HUES48 (cell line): ENCODE measurements around the gene CD4.
A peak's percentile ranks its signal among the peaks of the same experiment; 100 is the strongest.

Source experiments
- H3K27ac ChIP-seq: one replicate; pipeline ENCODE4 v1.7.0; 2013; ENCODE audit warnings: low read depth, low read length, inconsistent platforms
- H3K27me3 ChIP-seq: 2 replicates; pipeline ENCODE4 v1.6.1; 2013; ENCODE audit warnings: mild to moderate bottlenecking, low read length; ENCODE audit not compliant: control insufficient read depth, insufficient read depth
- H3K36me3 ChIP-seq: 2 replicates; pipeline ENCODE4 v1.6.1; 2013; ENCODE audit warnings: low read length; ENCODE audit not compliant: control insufficient read depth, insufficient read depth
- H3K4me1 ChIP-seq: 2 replicates; pipeline ENCODE4 v1.6.1; 2013; ENCODE audit warnings: mild to moderate bottlenecking, low read length; ENCODE audit not compliant: control insufficient read depth, insufficient read depth
- H3K4me3 ChIP-seq: 2 replicates; pipeline ENCODE4 v1.5.1; 2013; ENCODE audit warnings: mild to moderate bottlenecking, low read depth, low read length
- H3K9ac ChIP-seq: 2 replicates; pipeline ENCODE4 v1.6.1; 2013; ENCODE audit warnings: mild to moderate bottlenecking, low read depth, low read length, moderate library complexity
- H3K9me3 ChIP-seq: 2 replicates; pipeline ENCODE4 v1.6.1; 2013; ENCODE audit warnings: low read length; ENCODE audit not compliant: control insufficient read depth, insufficient read depth

The CD4 gene

GRCh38 chr12:6771509-6772330 lies 17.6 kb upstream of the CD4 start:
- Histone ChIP-seq H3K9me3 (no peaks in the 10 kb centered on the region), H3K4me3 (no peak overlapping the region), H3K9ac (no peak overlapping the region), H3K27ac (no peak overlapping the region), H3K36me3 (peaks cover 22% of the 10 kb centered on the region), H3K27me3 (peaks cover 54% of the 10 kb centered on the region), H3K4me1 (peaks cover 27% of the 10 kb centered on the region)

GRCh38 chr12:6772331-6772695 lies 17.0 kb upstream of the CD4 start, which contains the start of gene LAG3:
TSS of gene LAG3 (plus strand) at chr12:6772520. CDS start at chr12:6772853, 333 bp downstream.
- no peaks in the 10 kb centered on the region for H3K9me3 ChIP-seq
- H3K4me1 ChIP-seq = peaks cover 27% of the 10 kb centered on the region
- H3K36me3 ChIP-seq = peaks cover 22% of the 10 kb centered on the region
- H3K9ac ChIP-seq = no peak within 1 kb of the TSS
- H3K27me3 ChIP-seq = peaks cover 60% of the 10 kb centered on the region
- H3K4me3 ChIP-seq = peak within 1 kb of the TSS; percentile 45; the same call in 1 of the 2 replicates
- H3K27ac ChIP-seq = no peak within 1 kb of the TSS

GRCh38 chr12:6772726-6773589 lies 16.4 kb upstream of the CD4 start:
- Histone ChIP-seq H3K27me3 (peaks cover 64% of the 10 kb centered on the region), H3K9me3 (no peaks in the 10 kb centered on the region), H3K4me1 (peaks cover 30% of the 10 kb centered on the region), H3K9ac (no peak overlapping the region), H3K4me3 (peak overlapping the region; percentile 45; the same call in 1 of the 2 replicates), H3K36me3 (peaks cover 22% of the 10 kb centered on the region), H3K27ac (no peak overlapping the region)

GRCh38 chr12:6773590-6774351 lies 15.6 kb upstream of the CD4 start:
- H3K27ac ChIP-seq = no peak overlapping the region
- peak overlapping the region; percentile 45; the same call in 1 of the 2 replicates for H3K4me3 ChIP-seq
- peaks cover 70% of the 10 kb centered on the region for H3K27me3 ChIP-seq
- peaks cover 22% of the 10 kb centered on the region for H3K4me1 ChIP-seq
- H3K36me3 ChIP-seq = peaks cover 22% of the 10 kb centered on the region
- no peaks in the 10 kb centered on the region for H3K9me3 ChIP-seq
- no peak overlapping the region for H3K9ac ChIP-seq

GRCh38 chr12:6774499-6775062 lies 14.7 kb upstream of the CD4 start:
- H3K27me3 ChIP-seq = peaks cover 70% of the 10 kb centered on the region

GRCh38 chr12:6775185-6776174 lies 13.8 kb upstream of the CD4 start:
- H3K27ac ChIP-seq = no peak overlapping the region
- H3K36me3 ChIP-seq = peaks cover 14% of the 10 kb centered on the region
- H3K9me3 ChIP-seq = no peaks in the 10 kb centered on the region
- no peak overlapping the region for H3K9ac ChIP-seq
- H3K4me1 ChIP-seq = peaks cover 21% of the 10 kb centered on the region
- peaks cover 70% of the 10 kb centered on the region for H3K27me3 ChIP-seq
- H3K4me3 ChIP-seq = no peak overlapping the region

More at GRCh38 chr12:6774499-6775062, 14.7 kb upstream of the CD4 start:
- no peak overlapping the region for H3K27ac ChIP-seq
- H3K36me3 ChIP-seq = peaks cover 18% of the 10 kb centered on the region
- no peak overlapping the region for H3K9ac ChIP-seq
- no peak overlapping the region for H3K4me3 ChIP-seq
- no peaks in the 10 kb centered on the region for H3K9me3 ChIP-seq
- peaks cover 21% of the 10 kb centered on the region for H3K4me1 ChIP-seq

GRCh38 chr12:6777386-6777785 lies 11.9 kb upstream of the CD4 start:
- H3K27me3 ChIP-seq = peaks cover 61% of the 10 kb centered on the region
- no peak overlapping the region for H3K4me3 ChIP-seq
- H3K27ac ChIP-seq = no peak overlapping the region
- H3K9me3 ChIP-seq = no peaks in the 10 kb centered on the region
- peaks cover 17% of the 10 kb centered on the region for H3K4me1 ChIP-seq
- peaks cover 3% of the 10 kb centered on the region; the same call in 1 of the 2 replicates for H3K36me3 ChIP-seq
- H3K9ac ChIP-seq = no peak overlapping the region

- Histone ChIP-seq H3K4me3 (peak overlapping the region; percentile 64), H3K27ac (no peak overlapping the region), H3K36me3 (peaks cover 3% of the 10 kb centered on the region; the same call in 1 of the 2 replicates), H3K27me3 (peaks cover 53% of the 10 kb centered on the region), H3K9ac (no peak overlapping the region), H3K9me3 (no peaks in the 10 kb centered on the region), H3K4me1 (peaks cover 12% of the 10 kb centered on the region)
Measured at GRCh38 chr12:6778217-6778573, 11.1 kb upstream of the CD4 start.

- H3K9ac ChIP-seq = no peak overlapping the region; the same call in 1 of the 2 replicates
- peak overlapping the region; percentile 16 for H3K27ac ChIP-seq
- peaks cover 46% of the 10 kb centered on the region for H3K27me3 ChIP-seq
- peaks cover 3% of the 10 kb centered on the region; the same call in 1 of the 2 replicates for H3K36me3 ChIP-seq
- H3K4me3 ChIP-seq = peak overlapping the region; percentile 64
- no peaks in the 10 kb centered on the region for H3K9me3 ChIP-seq
- H3K4me1 ChIP-seq = peaks cover 11% of the 10 kb centered on the region
Measured at GRCh38 chr12:6778574-6779550, 10.5 kb upstream of the CD4 start.
